ENCODE measurements around the gene FAM135A.

- TF ChIP-seq ZBTB7A (IDR thresholded peaks at IDR 0.05; ENCODE audit: borderline replicate concordance, control insufficient read depth, low read depth, low read length), result no peak
- TF ChIP-seq GTF2F1 (IDR thresholded peaks at IDR 0.05; ENCODE audit: low read depth, low read length), result no peak
- TF ChIP-seq, protein P1, sequence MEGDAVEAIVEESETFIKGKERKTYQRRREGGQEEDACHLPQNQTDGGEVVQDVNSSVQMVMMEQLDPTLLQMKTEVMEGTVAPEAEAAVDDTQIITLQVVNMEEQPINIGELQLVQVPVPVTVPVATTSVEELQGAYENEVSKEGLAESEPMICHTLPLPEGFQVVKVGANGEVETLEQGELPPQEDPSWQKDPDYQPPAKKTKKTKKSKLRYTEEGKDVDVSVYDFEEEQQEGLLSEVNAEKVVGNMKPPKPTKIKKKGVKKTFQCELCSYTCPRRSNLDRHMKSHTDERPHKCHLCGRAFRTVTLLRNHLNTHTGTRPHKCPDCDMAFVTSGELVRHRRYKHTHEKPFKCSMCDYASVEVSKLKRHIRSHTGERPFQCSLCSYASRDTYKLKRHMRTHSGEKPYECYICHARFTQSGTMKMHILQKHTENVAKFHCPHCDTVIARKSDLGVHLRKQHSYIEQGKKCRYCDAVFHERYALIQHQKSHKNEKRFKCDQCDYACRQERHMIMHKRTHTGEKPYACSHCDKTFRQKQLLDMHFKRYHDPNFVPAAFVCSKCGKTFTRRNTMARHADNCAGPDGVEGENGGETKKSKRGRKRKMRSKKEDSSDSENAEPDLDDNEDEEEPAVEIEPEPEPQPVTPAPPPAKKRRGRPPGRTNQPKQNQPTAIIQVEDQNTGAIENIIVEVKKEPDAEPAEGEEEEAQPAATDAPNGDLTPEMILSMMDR (IDR thresholded peaks at IDR 0.05 in 2 of 3, conservative IDR thresholded peaks at IDR 0.05 in 1 of 3; ENCODE audit: insufficient read depth in 2 of 3, low read depth in 1 of 3, low read length in 3 of 3), result no peak
- no peak for TF ChIP-seq TRIM24 (IDR thresholded peaks at IDR 0.05)
- TF ChIP-seq ZNF384 (IDR thresholded peaks at IDR 0.05; ENCODE audit: low read depth, low read length), result no peak
- TF ChIP-seq PCBP1 (IDR thresholded peaks at IDR 0.05; ENCODE audit: low read depth, low read length, poor library complexity, severe bottlenecking), result no peak
- TF ChIP-seq TCF7L2 (IDR thresholded peaks at IDR 0.05; ENCODE audit: low read depth, low read length), result no peak
- no peak for TF ChIP-seq NR2C1 (IDR thresholded peaks at IDR 0.05)
- no peak for TF ChIP-seq NR2C1 (tag; IDR thresholded peaks at IDR 0.05)
- TF ChIP-seq STAT5B (CRISPR knock-in tag; IDR thresholded peaks at IDR 0.05), result no peak
Observed at GRCh38 chr6:70518723-70519122, 105.4 kb downstream of the FAM135A start.
